HG03025 (cell line): ENCODE measurements around the gene NOC2L.
"Not testable (repeated sequence)": the region's sequence is repeated elsewhere in the genome, so short reads cannot be mapped to it uniquely, and the experiment has no call there.

Experiments
- ATAC-seq: cut with Tn5 transposase; IDR thresholded peaks from one replicate; pipeline ENCODE4 v1.9.1; 2021; ENCODE audit warnings: mild to moderate bottlenecking, moderate library complexity; ENCODE audit not compliant: unreplicated experiment, low FRiP score

NOC2L gene

DNA sequence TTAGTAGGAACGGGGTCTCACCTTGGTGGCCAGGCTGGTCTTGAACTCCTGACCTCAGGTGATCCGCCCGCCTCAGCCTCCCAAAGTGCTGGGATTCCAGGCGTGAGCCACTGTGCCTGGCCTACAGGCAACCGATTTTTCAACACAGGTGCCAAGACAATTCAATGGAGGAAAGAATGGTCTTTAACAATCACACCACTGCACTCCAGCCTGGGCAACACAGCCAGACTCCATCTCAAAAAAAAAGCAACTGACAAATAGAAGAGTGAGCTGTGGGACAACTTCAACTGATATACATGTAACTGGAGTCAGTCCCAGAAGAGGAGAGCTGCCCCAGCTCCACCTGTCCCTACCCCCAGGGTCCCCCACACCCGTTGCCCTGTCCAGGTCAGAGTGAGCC lies 35.5 kb upstream of the NOC2L start:
- ATAC-seq = not testable (repeated sequence)

DNA sequence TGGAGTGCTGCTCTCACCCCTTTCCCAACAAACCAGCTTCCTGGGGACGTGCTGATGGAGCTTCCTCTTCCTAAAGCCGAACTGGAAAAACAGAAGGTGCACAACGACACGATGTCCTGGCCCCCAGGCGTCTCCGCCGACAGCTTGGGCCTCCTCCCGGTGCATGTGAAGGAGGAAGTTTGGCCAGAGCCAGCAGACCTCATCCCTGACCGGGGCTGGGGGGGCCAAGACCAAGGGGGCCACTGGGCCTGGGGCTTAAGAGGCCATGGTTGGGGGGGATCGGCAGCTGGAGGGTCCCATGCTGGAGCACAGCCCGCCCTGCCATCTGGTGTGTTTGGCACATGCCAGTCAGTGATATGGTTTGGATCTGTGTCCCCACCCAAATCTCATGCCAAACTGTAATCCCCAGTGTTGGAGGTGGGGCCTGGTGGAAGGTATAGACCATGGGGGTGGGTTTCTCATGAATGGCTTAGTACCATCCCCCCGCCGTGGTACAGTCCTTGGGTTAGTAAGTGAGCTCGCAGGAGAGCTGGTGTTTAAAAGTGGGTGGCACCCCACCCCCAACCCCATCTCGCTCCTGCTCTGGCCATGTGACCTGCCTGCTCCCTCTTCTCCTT lies 34.4 kb upstream of the NOC2L start:
- ATAC-seq = no peak

DNA sequence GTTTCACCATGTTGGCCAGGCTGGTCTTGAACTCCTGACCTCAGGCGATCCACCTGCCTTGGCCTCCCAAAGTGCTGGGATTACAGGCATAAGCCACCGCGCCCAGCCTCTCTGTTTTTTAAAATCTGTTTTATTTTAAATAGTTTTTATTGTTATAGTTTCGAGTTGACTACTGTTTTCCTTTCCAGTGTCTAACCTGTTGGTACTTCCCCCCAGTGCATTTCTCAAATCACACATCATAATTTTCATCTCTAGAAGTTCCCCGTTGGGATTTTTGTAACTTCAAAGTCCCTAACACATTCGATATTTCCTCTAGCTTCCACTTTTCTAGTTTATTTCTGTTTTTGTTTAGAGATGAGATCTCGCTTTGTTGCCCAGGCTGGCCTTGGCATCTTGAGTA lies 33.3 kb upstream of the NOC2L start:
- ATAC-seq = no peak

DNA sequence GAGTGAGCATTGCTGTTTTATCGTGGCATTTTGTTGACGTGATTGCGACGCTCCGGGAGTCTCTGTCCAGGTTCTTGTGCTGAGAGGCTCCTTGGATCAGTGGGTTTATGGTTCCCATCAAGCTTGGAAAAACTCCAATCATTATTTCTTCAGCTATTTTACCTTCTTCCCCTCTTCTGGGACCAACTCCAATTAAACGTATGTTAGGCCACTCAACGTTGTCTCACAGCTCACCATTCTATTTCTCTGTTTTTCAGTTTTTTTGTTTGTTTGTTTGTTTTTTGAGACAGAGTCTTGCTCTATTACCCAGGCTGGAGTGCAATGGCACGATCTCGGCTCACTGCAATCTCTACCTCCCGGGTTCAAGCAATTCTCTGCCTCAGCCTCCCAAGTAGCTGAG lies 32.8 kb upstream of the NOC2L start:
- ATAC-seq = no peak

DNA sequence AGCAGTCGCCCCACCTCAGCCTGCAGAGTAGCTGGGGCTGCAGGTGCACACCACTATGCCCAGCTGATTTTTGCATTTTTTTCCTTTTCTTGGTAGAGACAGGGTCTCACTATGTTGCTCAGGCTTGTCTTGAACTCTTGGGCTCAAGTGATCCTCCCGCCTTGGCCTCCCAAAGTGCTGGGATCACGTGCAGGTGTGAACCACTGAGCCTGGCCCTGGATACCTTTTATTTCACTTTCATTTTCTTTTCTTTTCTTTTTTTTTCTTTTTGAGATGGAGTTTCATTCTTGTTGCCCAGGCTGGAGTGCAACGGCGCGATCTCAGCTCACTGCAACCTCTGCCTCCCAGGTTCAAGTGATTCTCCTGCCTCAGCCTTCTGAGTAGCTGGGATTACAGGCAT lies 32.2 kb upstream of the NOC2L start:
- not testable (repeated sequence) for ATAC-seq

DNA sequence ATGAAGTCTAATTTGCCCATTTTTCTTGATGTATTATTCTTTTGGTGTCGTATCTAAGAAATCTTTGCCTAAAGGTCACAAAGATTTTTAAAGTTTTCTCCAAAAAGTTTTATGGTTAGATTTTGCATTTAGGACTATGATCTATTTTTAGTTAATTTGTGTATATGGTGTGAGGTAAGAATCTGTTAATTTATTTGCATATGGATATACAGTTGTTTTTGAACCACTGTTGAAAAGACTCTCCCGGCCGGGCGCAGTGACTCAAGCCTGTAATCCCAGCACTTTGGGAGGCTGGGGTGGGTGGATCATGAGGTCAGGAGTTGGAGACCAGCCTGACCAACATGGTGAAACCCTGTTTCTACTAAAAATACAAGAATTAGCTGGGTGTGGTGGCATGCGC lies 29.0 kb upstream of the NOC2L start:
- not testable (repeated sequence) for ATAC-seq

DNA sequence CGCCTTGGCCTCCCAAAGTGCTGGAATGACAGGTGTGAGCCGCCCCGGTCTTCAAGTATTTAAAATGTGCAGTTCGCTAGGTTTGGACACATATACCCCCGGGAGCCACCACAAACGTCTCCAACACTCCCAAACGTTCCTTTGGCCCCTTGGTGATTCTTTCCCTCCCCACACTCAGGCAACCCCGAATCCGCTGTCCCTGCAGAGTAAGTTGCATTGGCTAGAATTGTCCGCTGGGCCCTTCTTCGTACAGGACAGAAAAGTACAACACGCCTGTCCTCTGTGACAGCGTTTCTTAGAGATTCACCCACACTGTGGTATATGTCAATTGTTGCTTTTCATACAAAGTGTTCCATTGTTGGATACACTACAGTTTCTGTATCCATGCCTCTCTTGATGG lies 26.1 kb upstream of the NOC2L start:
- no peak for ATAC-seq

DNA sequence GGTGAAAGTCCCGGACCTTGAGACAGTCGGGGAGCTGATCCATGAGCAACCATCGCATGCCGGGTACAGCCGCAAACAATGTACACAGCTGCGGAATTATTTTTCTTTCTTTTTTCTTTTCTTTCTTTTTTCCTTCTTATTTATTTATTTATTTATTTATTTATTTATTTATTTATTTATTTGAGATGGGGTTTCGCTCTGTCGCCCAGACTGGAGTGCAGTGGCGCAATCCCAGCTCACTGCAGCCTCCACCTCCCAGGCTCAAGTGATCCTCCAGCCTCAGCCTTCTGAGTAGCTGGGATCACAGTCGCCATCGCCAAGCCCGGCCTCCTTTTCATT lies 25.4 kb upstream of the NOC2L start:
- ATAC-seq = no peak

DNA sequence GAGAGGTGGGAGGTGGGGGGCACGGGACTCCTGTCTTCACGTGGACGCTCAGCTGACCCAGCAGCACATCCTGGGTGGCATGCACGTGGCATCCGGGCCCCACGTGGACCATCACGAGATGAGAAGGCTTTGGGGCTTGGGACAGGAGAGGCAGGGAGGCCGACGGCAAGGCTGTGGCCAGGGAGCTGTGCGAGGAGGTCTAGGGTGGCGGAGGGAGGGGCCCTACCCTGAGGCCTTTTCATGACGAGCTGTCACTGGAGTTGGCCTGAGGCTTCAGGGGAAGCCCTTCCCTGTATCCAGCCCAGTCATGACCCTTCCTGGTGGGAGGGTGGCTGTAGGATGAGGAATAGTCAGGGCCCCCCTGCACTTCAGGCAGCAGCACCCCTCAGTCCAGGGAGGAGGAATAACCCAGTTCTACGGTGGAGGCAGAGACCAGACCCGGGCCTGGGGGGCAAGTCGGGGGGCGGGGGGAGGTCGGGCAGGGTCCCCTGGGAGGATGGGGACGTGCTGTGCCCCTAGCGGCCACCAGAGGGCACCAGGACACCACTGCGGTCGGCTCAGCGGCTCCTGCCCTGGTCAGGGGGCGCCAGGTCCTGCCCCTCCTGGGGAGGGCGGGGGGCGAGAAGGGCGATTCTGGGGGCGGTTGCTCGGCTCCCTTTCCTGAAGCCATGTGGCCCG lies 24.9 kb upstream of the NOC2L start:
- no peak for ATAC-seq

DNA sequence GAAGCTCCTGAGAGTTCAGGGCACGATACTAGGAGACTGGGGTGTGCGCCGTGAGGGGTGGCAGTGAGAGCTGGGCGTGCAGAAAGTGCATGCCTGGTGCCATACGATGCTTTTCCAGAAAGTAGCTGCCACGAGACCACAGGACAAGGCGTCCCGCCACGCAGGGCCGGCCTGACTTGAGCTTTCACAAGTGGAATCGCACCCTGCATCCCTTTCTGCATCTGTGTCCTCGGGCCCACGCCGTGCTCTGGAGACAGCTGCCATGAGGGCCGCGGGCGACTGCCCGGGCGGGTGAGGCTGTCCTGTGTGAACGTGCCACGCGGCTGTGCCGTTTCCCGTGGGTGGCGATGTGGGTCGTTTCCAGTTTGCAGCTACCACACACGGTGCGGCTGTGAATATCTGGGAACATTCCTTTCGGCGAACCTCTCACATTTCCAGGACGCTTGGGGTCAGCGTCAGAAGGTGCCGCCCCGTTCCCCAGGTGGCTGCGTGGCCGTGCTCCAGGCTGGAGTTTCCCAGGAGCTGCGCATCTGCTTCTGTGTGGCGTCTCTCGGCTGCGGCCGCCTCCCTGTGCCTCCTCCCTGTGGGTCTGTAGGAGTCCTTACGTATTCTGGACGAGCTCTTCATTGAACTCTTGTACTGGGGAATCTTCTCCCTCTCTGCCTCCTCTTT lies 23.8 kb upstream of the NOC2L start:
- ATAC-seq = no peak

DNA sequence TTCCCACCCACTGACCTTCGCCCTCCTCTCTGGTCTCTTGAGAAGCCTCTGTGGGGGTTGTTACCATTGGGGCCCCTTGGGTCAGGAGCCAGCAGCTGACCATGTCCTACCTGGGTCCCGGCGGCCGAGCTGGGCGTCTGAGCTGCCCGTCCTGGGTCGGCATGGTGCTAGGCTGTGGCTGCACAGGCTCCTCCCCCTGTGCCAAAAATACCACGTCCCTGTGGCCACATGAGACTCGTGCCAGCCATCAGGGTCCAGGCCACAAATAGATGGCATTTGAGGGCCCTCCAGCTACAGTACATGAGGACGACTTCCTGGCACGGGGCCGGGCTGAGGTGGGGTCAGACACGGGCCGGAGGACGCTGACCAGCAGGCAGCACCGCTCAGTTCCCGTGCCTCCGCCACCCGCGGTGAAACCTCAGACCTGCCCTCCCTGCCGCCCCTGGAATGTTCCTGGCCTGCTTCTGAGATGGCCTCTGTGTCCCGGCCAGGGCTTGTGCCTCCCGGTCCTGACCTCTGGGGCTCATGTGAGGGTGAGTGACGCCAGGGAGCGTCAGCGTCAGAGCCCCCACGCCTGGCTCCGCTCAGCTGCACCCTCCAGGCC lies 23.0 kb upstream of the NOC2L start, which contains the start of gene PERM1:
PERM1 (minus strand) TSS at position 139 of the 604 bp plus-strand sequence. CDS start 1,064 bp downstream, outside the sequence.
- ATAC-seq = no peak

DNA sequence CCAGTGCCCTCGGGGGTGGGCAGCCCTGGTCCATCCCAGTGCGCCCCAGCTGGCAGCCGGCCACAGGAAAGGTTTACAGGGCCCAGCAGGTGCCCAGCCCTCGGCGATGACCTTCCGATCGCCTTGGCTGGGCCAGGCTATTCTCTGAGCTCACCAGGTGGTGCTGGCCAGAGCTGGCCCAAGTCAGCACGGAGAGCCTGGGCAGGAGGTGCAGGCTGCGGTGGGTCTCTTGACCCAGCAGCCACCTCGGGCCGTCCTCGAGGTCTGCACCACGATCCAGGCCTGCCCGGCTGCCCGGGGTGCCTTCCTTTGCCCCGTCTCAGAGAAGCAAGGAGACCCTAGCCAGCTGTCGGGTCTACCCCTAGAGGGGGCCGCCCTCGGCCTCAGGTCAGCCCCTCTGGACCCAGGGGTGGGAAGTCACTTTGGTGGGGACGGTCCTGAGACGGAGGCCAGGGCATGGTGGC lies 22.5 kb upstream of the NOC2L start:
- no peak for ATAC-seq

DNA sequence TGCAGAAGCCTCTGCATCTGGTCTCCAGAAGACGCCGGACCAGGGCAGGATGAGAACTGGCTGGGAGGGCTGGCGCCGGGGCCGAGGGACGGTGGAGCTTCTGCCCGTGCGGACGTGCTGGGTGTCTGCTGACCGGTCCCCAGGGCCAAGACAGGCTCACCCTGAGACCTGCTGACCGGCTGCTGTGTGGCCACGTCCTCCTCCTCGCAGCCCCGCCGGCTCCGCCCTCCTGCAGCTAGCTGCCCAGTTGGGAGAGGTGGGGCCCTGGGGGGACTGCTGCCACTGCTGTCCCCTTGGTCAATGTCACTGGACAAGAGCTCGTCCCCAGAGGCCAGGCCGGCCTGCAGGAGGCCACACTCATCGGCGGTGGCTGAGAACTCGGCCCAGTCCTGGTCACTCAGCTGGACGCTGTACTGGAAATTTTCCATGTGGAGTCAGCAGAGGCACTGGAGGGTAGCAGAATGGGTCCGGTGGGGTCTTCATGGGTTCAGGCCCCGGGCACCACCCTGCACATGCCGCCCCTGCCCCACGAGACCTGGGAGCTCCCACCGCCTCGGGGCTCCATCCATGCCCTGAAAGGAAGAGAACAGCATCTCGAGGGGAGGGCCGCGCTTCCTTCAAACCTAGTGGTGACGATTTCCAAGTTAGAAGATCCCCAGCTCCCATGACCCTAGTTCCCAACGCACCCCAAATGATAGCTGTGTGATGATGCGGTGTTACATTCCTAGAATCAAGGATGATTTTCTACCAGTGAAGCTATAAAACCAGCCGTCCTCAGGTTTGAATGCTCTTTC lies 21.7 kb upstream of the NOC2L start:
- ATAC-seq = no peak

DNA sequence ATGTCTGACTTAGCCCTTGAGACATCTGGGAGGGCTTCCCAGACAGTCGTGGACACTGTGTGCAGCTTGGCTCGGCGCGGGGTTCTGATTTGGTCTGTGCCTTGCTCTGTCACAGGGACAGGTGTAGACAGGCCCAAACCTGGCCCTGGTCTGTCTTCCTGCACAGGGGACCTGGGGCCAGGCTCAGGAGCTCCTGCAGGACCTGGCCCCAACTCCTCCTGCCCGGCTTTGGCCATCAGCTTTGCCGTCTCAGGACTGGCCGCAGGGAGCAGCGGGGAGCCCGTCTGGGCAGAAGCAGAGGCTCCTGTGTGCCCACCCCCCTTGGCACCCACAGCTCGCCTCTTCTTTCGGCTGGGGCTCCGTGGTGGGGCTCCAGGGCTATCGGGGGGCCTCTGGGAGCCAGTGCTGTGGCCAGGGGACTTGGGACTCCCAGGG lies 21.1 kb upstream of the NOC2L start:
- ATAC-seq = no peak

DNA sequence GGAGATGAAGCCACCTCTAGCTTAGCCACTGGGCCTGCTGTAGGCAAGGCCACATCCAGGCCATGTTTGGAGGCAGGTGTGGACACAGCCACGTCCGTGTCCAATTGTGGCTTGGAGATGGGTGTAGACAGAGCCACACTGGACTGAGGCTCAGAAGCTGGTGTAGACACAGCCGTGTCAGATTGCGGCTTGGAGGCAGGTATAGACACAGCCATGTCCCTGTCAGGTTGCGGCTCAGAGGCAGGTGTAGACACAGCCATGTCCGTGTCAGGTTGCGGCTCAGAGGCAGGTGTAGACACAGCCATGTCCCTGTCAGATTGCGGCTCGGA lies 20.7 kb upstream of the NOC2L start:
- ATAC-seq = no peak

DNA sequence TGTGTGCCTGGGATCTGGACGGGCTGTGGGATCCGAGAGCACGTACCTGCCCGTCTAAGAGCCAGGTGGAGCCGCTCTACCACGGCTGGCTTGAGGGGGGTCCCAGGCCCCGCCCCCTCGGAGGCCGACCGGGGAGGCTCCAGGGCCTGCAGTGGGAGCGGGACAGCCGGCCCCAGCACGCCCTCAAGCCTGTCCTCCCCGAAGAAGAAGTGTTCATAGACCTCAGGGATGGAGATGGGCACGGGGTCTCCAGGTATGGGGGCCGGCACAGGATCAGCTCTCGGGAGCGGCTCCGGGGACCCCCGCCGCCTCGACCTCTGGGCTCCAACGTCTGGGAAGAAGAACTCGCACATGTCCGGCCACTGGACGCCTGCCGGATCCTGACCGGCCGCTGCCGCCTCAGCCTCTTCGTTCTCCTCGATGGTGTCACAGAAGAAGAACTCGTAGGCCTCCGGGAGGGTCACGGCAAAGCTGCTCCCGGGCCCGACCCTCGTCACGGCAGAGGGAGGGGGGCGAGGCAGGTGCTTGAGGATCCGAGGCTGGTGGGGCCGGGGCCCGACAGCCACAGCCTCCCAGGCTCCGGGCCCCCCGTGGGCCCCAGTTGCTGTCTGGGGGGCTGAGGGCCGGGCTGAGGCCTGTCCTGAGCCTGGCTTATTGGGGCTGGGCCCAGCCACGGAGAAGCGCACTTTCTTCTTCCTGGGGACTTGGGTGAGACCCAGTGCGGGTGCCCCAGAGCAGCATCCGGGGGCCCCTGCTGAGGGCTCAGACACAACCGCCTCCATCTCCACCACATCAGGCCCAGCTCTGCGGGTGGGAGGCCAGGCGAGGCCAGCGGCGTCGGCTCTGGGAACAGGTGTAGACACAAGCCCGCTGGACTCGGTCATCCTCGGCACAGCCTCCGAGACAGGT lies 20.0 kb upstream of the NOC2L start:
- no peak for ATAC-seq

DNA sequence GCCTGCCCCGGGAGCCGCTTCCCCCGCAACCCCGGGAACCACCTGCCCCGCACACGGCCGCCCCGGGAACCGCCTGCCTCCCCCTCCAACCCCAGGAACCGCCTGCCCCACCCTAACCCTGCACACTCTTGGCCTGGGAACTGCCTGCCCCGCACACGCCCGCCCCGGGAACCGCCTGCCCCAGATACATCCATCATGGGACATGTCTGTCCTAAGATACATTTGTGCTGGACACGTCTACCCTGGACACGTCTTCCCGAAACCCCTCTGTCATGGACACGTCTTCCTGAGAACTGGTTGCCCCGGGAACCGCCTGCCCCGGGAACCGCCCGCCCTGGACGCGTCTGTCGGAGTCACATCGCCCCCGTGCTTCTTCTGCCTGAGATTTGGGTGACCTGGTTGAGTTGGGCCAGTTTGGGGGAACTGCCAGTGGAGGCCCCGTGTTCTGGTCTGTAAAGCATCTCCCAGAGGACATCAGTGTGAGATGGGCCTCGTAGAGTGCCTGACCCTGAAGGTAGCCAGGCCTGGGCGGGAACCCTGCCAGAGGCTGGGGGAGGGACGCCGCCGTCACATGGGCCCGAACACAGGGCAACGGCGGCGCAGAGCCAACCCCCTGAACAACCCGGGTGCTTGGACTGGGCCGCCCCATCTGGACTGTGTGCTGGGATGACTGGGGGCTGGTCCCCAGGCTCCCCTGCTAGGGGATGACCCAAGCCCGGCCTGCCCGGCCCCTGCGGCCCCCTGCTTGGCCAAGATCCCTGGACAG lies 19.2 kb upstream of the NOC2L start:
- no peak for ATAC-seq

DNA sequence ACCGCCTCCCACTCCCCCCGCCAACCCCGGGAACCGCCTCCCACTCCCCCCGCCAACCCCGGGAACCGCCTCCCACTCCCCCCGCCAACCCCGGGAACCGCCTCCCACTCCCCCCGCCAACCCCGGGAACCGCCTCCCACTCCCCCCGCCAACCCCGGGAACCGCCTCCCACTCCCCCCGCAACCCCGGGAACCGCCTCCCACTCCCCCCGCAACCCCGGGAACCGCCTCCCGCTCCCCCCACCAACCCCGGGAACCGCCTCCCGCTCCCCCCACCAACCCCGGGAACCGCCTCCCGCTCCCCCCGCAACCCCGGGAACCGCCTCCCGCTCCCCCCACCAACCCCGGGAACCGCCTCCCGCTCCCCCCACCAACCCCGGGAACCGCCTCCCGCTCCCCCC lies 17.7 kb upstream of the NOC2L start:
- not testable (repeated sequence) for ATAC-seq
